ENCODE data around the gene CIAO1. TPM values are rescaled to one million over a fixed set of nuclear protein-coding genes. Genes with fewer than 3 reads are reported as not detected.
A peak's percentile ranks its signal among the peaks of the same experiment; 100 is the strongest.

The CIAO1 gene
- total and polyA plus RNA-seq, 10 donors, result 31.3 to 122 (median 70.3) TPM

DNA sequence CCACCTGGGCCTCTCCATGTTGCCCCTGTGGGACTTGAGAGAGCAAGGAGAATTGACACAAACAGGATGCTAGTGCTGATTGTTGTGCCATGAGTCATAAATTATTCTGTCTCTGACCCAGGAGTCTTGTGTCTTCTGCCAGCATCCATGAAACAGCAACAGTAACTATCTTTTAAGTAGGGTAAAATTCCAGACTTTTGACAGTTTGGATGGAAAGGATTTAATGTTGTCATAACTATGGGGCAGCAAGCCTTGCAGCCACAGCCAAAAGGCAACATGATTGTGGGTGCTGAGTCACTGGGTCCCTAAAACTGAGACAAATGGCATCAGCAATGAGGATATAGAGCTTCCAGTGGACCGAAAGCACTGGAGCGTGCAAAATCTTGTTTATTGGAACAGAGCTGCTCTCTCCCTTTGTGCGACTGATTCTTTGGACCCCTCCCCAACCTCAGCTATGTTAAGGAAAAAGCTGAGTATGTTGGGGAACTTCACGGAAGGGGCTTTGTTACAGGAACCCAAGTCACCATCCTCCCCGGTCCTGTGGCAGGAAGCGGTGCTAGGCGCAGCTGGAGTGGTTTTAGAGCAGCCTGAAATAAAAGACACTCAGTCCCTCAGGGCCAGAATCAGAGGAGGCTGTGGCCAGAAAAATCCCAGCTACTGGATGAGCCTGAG is 49.5 kb downstream of the CIAO1 start:
- intact Hi-C loops (cut with DNase I; ENCODE audit: low total_unique reads), result no loop called here
- H3K4me1 ChIP-seq, result peaks cover 3 to 40% (median 24%) of the 10 kb centered on the region in 6 donors
- H3K36me3 ChIP-seq, result no peaks in the 10 kb centered on the region
- peak overlapping the region in 4 of 8 donors; percentile 1 to 71 (median 58) for H3K27ac ChIP-seq
- H3K27me3 ChIP-seq (replicated peaks in 1 of 7), result no peaks in the 10 kb centered on the region
- peak overlapping the region in 1 of 8 donors; percentile 23 for H3K4me3 ChIP-seq
- H3K9me3 ChIP-seq, result no peaks in the 10 kb centered on the region
- TF ChIP-seq POLR2AphosphoS5 (IDR thresholded peaks at IDR 0.05) (no peak), POLR2A (IDR thresholded peaks at IDR 0.05) (no peak)
- TF ChIP-seq, protein P1, sequence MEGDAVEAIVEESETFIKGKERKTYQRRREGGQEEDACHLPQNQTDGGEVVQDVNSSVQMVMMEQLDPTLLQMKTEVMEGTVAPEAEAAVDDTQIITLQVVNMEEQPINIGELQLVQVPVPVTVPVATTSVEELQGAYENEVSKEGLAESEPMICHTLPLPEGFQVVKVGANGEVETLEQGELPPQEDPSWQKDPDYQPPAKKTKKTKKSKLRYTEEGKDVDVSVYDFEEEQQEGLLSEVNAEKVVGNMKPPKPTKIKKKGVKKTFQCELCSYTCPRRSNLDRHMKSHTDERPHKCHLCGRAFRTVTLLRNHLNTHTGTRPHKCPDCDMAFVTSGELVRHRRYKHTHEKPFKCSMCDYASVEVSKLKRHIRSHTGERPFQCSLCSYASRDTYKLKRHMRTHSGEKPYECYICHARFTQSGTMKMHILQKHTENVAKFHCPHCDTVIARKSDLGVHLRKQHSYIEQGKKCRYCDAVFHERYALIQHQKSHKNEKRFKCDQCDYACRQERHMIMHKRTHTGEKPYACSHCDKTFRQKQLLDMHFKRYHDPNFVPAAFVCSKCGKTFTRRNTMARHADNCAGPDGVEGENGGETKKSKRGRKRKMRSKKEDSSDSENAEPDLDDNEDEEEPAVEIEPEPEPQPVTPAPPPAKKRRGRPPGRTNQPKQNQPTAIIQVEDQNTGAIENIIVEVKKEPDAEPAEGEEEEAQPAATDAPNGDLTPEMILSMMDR (IDR thresholded peaks at IDR 0.05 in 8 of 11, conservative IDR thresholded peaks at IDR 0.05 in 3 of 11), result no peak
- WGBS, 5 donors, result 20 to 29% (median 23%) methylated on average over 7 of the region's 7 CpGs
- DNase-seq, result no peak

DNA sequence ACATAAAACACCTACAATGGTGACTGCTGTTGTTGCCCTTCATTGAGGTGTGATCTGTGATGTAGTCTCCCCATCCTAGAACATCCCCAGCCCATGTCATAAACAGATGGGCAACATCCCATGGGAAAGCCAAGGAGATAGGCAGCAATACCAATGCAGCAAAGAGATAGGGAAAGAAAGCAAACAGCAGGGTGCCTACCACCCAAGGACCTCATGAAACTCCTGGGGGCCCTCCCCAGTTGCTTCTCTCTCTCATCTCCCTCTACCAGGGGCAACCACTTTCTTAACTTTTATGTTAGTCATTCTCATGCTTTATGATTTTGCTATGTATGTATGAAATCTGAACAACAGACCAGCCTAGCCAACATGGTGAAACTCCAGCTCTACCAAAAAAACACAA is 51.0 kb downstream of the CIAO1 start:
- intact Hi-C loops (cut with DNase I; ENCODE audit: low total_unique reads), result no loop called here

DNA sequence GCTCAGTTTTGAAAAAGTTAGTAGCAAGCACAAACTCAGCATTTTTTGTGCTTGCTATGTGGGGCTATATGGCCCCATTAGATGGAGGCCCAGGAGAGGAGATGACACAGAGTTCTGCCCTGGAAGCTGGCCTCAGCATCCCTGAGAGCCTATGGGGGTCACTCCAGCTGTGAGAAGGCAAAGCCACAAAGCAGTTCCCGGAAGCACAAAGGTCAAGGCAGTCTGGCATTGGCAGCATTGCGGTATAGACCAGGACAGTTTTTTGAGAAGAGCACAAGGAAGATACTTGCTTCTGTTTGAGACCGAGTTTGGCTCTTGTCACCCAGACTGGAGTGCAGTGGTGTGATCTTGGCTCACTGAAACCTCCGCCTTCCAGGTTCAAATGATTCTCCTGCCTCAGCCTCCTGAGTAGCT is 51.6 kb downstream of the CIAO1 start:
- intact Hi-C loops (cut with DNase I; ENCODE audit: low total_unique reads), result no loop called here
- Histone ChIP-seq H3K36me3 (no peaks in the 10 kb centered on the region), H3K9me3 (no peaks in the 10 kb centered on the region), H3K27me3 (replicated peaks in 1 of 7) (peaks cover 0 to 10% (median 0%) of the 10 kb centered on the region in 7 donors), H3K4me1 (peaks cover 5 to 61% (median 40%) of the 10 kb centered on the region in 6 donors), H3K4me3 (no peak overlapping the region), H3K27ac (no peak overlapping the region)
- WGBS, 5 donors, result 83 to 95% (median 91%) methylated on average over 4 of the region's 4 CpGs
- DNase-seq, result no peak
- TF ChIP-seq POLR2AphosphoS5 (IDR thresholded peaks at IDR 0.05) (no peak), POLR2A (IDR thresholded peaks at IDR 0.05) (no peak)
- TF ChIP-seq, protein P1 (IDR thresholded peaks at IDR 0.05 in 8 of 11, conservative IDR thresholded peaks at IDR 0.05 in 3 of 11), result no peak

More for the DNA sequence above, 51.0 kb downstream of the CIAO1 start:
- H3K4me3 ChIP-seq, result no peak overlapping the region
- H3K27ac ChIP-seq, result peak overlapping the region in 1 of 8 donors; percentile 71
- peaks cover 5 to 55% (median 36%) of the 10 kb centered on the region in 6 donors for H3K4me1 ChIP-seq
- no peaks in the 10 kb centered on the region for H3K36me3 ChIP-seq
- no peak for DNase-seq
- H3K9me3 ChIP-seq, result no peaks in the 10 kb centered on the region
- TF ChIP-seq POLR2A (IDR thresholded peaks at IDR 0.05) (no peak), POLR2AphosphoS5 (IDR thresholded peaks at IDR 0.05) (no peak)
- TF ChIP-seq, protein P1 (IDR thresholded peaks at IDR 0.05 in 8 of 11, conservative IDR thresholded peaks at IDR 0.05 in 3 of 11), result no peak
- H3K27me3 ChIP-seq (replicated peaks in 1 of 7), result peaks cover 0 to 4% (median 0%) of the 10 kb centered on the region in 7 donors

DNA sequence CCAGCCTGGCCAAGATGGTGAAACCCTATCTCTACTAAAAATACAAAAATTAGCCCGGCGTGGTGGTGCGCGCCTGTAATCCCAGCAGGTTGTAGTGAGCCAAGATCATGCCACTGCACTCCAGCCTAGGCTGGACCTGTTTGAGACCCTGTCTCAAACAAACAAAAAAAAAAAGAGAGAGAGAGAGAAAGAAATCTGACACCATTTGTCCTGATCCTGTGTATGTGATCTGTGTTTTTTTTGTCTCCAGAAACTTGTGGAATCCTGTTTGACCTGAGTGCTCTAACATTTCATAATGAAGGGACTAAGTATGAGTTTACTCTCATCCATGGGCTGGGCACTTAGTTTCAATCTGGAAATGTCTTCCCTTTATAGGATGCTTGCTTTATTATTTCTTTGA is 52.7 kb downstream of the CIAO1 start:
- H3K4me3 ChIP-seq, result no peak overlapping the region
- no peak for DNase-seq
- TF ChIP-seq, protein P1 (IDR thresholded peaks at IDR 0.05 in 8 of 11, conservative IDR thresholded peaks at IDR 0.05 in 3 of 11), result no peak
- TF ChIP-seq POLR2AphosphoS5 (IDR thresholded peaks at IDR 0.05) (no peak), POLR2A (IDR thresholded peaks at IDR 0.05) (no peak)
- peaks cover 0 to 21% (median 0%) of the 10 kb centered on the region in 7 donors for H3K27me3 ChIP-seq (replicated peaks in 1 of 7)
- H3K4me1 ChIP-seq, result peaks cover 5 to 71% (median 40%) of the 10 kb centered on the region in 6 donors
- WGBS, 5 donors, result 88 to 99% (median 94%) methylated on average over 4 of the region's 4 CpGs
- H3K36me3 ChIP-seq, result no peaks in the 10 kb centered on the region
- H3K27ac ChIP-seq, result no peak overlapping the region
- no peaks in the 10 kb centered on the region for H3K9me3 ChIP-seq
- intact Hi-C loops (cut with DNase I; ENCODE audit: low total_unique reads), result no loop called here
